DOHH2 (cell line): Measurements from ENCODE around the gene HDAC4.

Experiments
- H3F3A ChIP-seq: fragments of 200-600 bp; sonication (generic), shearing (Covaris generic); 2 replicates; pipeline ENCODE4 v1.6.0; 2016; ENCODE audit warnings: antibody characterized with exemption, mild to moderate bottlenecking; ENCODE audit not compliant: control insufficient read depth, insufficient read depth
- H3K27ac ChIP-seq: fragments of 200-600 bp; sonication (generic); 2 replicates; pipeline ENCODE4 v1.5.1; 2014; ENCODE audit warnings: low read depth, mild to moderate bottlenecking, low read length, moderate library complexity
- H3K27me3 ChIP-seq: fragments of 200-600 bp; sonication (generic); 2 replicates; pipeline ENCODE4 v1.6.1; 2014; ENCODE audit warnings: mild to moderate bottlenecking, low read length, mixed read lengths; ENCODE audit not compliant: control insufficient read depth
- H3K36me3 ChIP-seq: fragments of 200-600 bp; sonication (generic); 2 replicates; pipeline ENCODE4 v1.6.1; 2014; ENCODE audit warnings: mild to moderate bottlenecking, low read length, moderate library complexity, mixed read lengths; ENCODE audit not compliant: control insufficient read depth
- H3K4me1 ChIP-seq: fragments of 200-600 bp; sonication (generic); 2 replicates; pipeline ENCODE4 v1.6.1; 2014; ENCODE audit warnings: mild to moderate bottlenecking, low read length, mixed read lengths; ENCODE audit not compliant: control insufficient read depth
- H3K4me2 ChIP-seq: fragments of 200-600 bp; sonication (generic); 2 replicates; pipeline ENCODE4 v1.6.0; 2014; ENCODE audit warnings: mild to moderate bottlenecking, low read length, moderate library complexity
- H3K4me3 ChIP-seq: fragments of 200-600 bp; sonication (generic); 2 replicates; pipeline ENCODE4 v1.5.1; 2014; ENCODE audit warnings: mild to moderate bottlenecking, low read length, mixed read lengths
- H3K79me2 ChIP-seq: fragments of 200-600 bp; sonication (generic); 2 replicates; pipeline ENCODE4 v1.6.1; 2014; ENCODE audit warnings: mild to moderate bottlenecking, low read length, mixed read lengths; ENCODE audit not compliant: control insufficient read depth
- H3K9me2 ChIP-seq: fragments of 200-600 bp; sonication (generic); replicated peaks from 2 replicates; pipeline ENCODE4 v1.6.1; 2014; ENCODE audit warnings: mild to moderate bottlenecking, low read length, mixed read lengths; ENCODE audit not compliant: control insufficient read depth
- H3K9me3 ChIP-seq: fragments of 200-600 bp; sonication (generic); 2 replicates; pipeline ENCODE4 v1.6.1; 2014; ENCODE audit warnings: antibody characterized with exemption, low read length, mixed read lengths; ENCODE audit not compliant: control insufficient read depth, insufficient read depth
- H4K20me1 ChIP-seq: fragments of 200-600 bp; sonication (generic); 2 replicates; pipeline ENCODE4 v1.6.0; 2014; ENCODE audit warnings: low read depth, mild to moderate bottlenecking, antibody characterized with exemption, low read length, moderate library complexity; ENCODE audit not compliant: control insufficient read depth, insufficient read depth
- CTCF ChIP-seq: fragments of 200-600 bp; sonication (generic); IDR thresholded peaks from one replicate; pipeline ENCODE4 v1.5.1; 2014; ENCODE audit warnings: antibody characterized with exemption, mild to moderate bottlenecking, low read depth, low read length; ENCODE audit not compliant: poor library complexity, severe bottlenecking
- EZH2phosphoT487 ChIP-seq: fragments of 200-600 bp; sonication (generic); IDR thresholded peaks from 2 replicates; pipeline ENCODE4 v1.6.1; 2017; ENCODE audit warnings: borderline replicate concordance, mild to moderate bottlenecking, antibody characterized with exemption, low read length, moderate library complexity, mixed read lengths

The HDAC4 gene

GRCh38 chr2:239168575-239168974 is 232.2 kb downstream of the HDAC4 start:
- H3F3A ChIP-seq = no peaks in the 10 kb centered on the region
- no peaks in the 10 kb centered on the region for H4K20me1 ChIP-seq
- H3K36me3 ChIP-seq = no peaks in the 10 kb centered on the region
- no peaks in the 10 kb centered on the region for H3K9me2 ChIP-seq
- no peaks in the 10 kb centered on the region for H3K79me2 ChIP-seq
- peaks cover 9% of the 10 kb centered on the region; the same call in 1 of the 2 replicates for H3K9me3 ChIP-seq
- no peaks in the 10 kb centered on the region for H3K27me3 ChIP-seq
- no peak overlapping the region for H3K4me2 ChIP-seq
- no peak overlapping the region for H3K27ac ChIP-seq
- TF ChIP-seq CTCF = no peak
- TF ChIP-seq EZH2phosphoT487 = no peak
- H3K4me3 ChIP-seq = no peak overlapping the region
- no peaks in the 10 kb centered on the region for H3K4me1 ChIP-seq

- Histone ChIP-seq H3K27ac (no peak overlapping the region), H3K4me3 (no peak overlapping the region), H3K9me3 (peaks cover 9% of the 10 kb centered on the region; the same call in 1 of the 2 replicates), H4K20me1 (no peaks in the 10 kb centered on the region), H3K4me2 (no peak overlapping the region), H3K36me3 (no peaks in the 10 kb centered on the region), H3F3A (no peaks in the 10 kb centered on the region), H3K4me1 (no peaks in the 10 kb centered on the region), H3K9me2 (no peaks in the 10 kb centered on the region), H3K27me3 (no peaks in the 10 kb centered on the region), H3K79me2 (no peaks in the 10 kb centered on the region)
- TF ChIP-seq EZH2phosphoT487 (no peak), CTCF (no peak)
Observed at GRCh38 chr2:239167766-239168444, 232.9 kb downstream of the HDAC4 start.

- no peak overlapping the region for H3K4me3 ChIP-seq
- H3K27me3 ChIP-seq = no peaks in the 10 kb centered on the region
- TF ChIP-seq CTCF (no peak), EZH2phosphoT487 (no peak)
- H3K9me2 ChIP-seq = no peaks in the 10 kb centered on the region
- no peaks in the 10 kb centered on the region for H3K79me2 ChIP-seq
- peaks cover 9% of the 10 kb centered on the region; the same call in 1 of the 2 replicates for H3K9me3 ChIP-seq
- H3F3A ChIP-seq = no peaks in the 10 kb centered on the region
- no peak overlapping the region for H3K4me2 ChIP-seq
- H3K36me3 ChIP-seq = no peaks in the 10 kb centered on the region
- no peaks in the 10 kb centered on the region for H4K20me1 ChIP-seq
- no peak overlapping the region for H3K27ac ChIP-seq
- no peaks in the 10 kb centered on the region for H3K4me1 ChIP-seq
Observed at GRCh38 chr2:239167011-239167673, 233.7 kb downstream of the HDAC4 start.
